ENCODE data around the gene RASGRF1. TPM values are rescaled to one million over a fixed set of nuclear protein-coding genes. Genes with fewer than 3 reads are reported as not detected.
A peak's percentile ranks its signal among the peaks of the same experiment; 100 is the strongest.

The RASGRF1 gene
- total and polyA plus RNA-seq, 9 of the 15 experiments (the other 6 are each of a cell fraction or from before 2014, with no cell fraction given): 0.03 to 0.58 (median 0.06) TPM; not detected in 1

- TF ChIP-seq MLLT1 (IDR thresholded peaks at IDR 0.05) (peak in 1 of 2 experiments; percentile 85; a peak in 2 of 4 replicates), ZBTB17 (CRISPR knock-in tag; IDR thresholded peaks at IDR 0.05) (peak; percentile 93), NFE2 (IDR thresholded peaks at IDR 0.05; ENCODE audit: low read depth) (no peak), HNRNPL (IDR thresholded peaks at IDR 0.05; ENCODE audit: low read depth, low read length) (no peak), NFIX (CRISPR knock-in tag; IDR thresholded peaks at IDR 0.05; ENCODE audit: low read depth) (no peak), POLR2A (conservative IDR thresholded peaks at IDR 0.05) (no peak), GABPB2 (CRISPR knock-in tag; conservative IDR thresholded peaks at IDR 0.05) (no peak), MEIS2 (IDR thresholded peaks at IDR 0.05; ENCODE audit: partially characterized antibody) (no peak)
These were observed 80.3 kb downstream of the RASGRF1 start (continued) for GRCh38 chr15:79010278-79010677.

GRCh38 chr15:79009379-79009778, 81.2 kb downstream of the RASGRF1 start:
- in situ Hi-C loops (cut with MboI) (no loop called here), intact Hi-C loops (cut with micrococcal nuclease) (loop anchor here (10.0 kb wide), 1 partner anchor 255 kb away; no protein-coding TSS in a partner anchor)
- POLR2A ChIA-PET: interaction anchor here (0.6 kb wide), 2 partner anchors 64 to 660 kb away, joined by 4 read pairs; no protein-coding TSS in a partner anchor

More at GRCh38 chr15:79009379-79009778, 81.2 kb downstream of the RASGRF1 start:
- peaks cover under 1% of the 10 kb centered on the region for H3K9me1 ChIP-seq (ENCODE audit: control insufficient read depth, insufficient read depth, low read length)
- no peak overlapping the region for H3K9ac ChIP-seq (ENCODE audit: insufficient read depth in 1 of 2, low read depth in 2 of 2, low read length in 2 of 2)
- H2AFZ ChIP-seq (ENCODE audit: low read depth, low read length): peak overlapping the region; percentile 19; the same call in 1 of the 2 replicates
- peaks cover 0 to 10% of the 10 kb centered on the region in 2 experiments; a peak in 3 of 5 replicates for H3K4me1 ChIP-seq (replicated peaks in 1 of 2; ENCODE audit: control insufficient read depth in 2 of 2, insufficient read depth in 2 of 2, low read length in 2 of 2)
- no peaks in the 10 kb centered on the region for H3K36me3 ChIP-seq (ENCODE audit: control insufficient read depth, insufficient read depth, low read length)
- CTCF ChIA-PET (ENCODE audit: low intra/inter-chr PET ratio): no interaction called here
- H3K9me3 ChIP-seq (replicated peaks; ENCODE audit: control insufficient read depth, insufficient read depth, low read depth, low read length): no peaks in the 10 kb centered on the region
- no peak overlapping the region for H3K27ac ChIP-seq (ENCODE audit: extremely low read depth, low read depth, low read length)
- H3K79me2 ChIP-seq (ENCODE audit: control insufficient read depth, insufficient read depth, low read length): no peaks in the 10 kb centered on the region
- ATAC-seq (no peak), DNase-seq (ENCODE audit: extremely low read depth in 1 of 4, low spot score in 3 of 4) (no peak), FAIRE-seq (no peak)
- no peak overlapping the region for H3K4me3 ChIP-seq
- BruUV-seq (replicated peaks): no TSS peak
- peaks cover 13 to 32% of the 10 kb centered on the region in 2 experiments; a peak in 3 of 5 replicates for H3K27me3 ChIP-seq (ENCODE audit: control insufficient read depth in 2 of 2, insufficient read depth in 2 of 2, low read length in 2 of 2)
- WGBS (ENCODE audit: insufficient coverage, low coverage, missing lambda C conversion rate): 36% methylated on average over 4 of the region's 4 CpGs
- no peaks in the 10 kb centered on the region for H4K20me1 ChIP-seq (replicated peaks; ENCODE audit: control insufficient read depth, insufficient read depth, low read length)
- no peak overlapping the region for H3K4me2 ChIP-seq (ENCODE audit: insufficient read depth, low read length)
- TF ChIP-seq BDP1 (IDR thresholded peaks at IDR 0.05; ENCODE audit: insufficient read depth, insufficient read length): no peak
- no peak for TF ChIP-seq NFE2L1 (tag; IDR thresholded peaks at IDR 0.05; ENCODE audit: borderline replicate concordance, low read depth)
- TF ChIP-seq KAT8 (IDR thresholded peaks at IDR 0.05; ENCODE audit: low read depth): no peak
- no peak for TF ChIP-seq TCF15 (CRISPR knock-in tag; IDR thresholded peaks at IDR 0.05)
- TF ChIP-seq ILK (tag; IDR thresholded peaks at IDR 0.05; ENCODE audit: borderline replicate concordance, low read depth): no peak
- TF ChIP-seq NR3C1 (CRISPR knock-in tag; IDR thresholded peaks at IDR 0.05): no peak
- no peak for TF ChIP-seq SFPQ (IDR thresholded peaks at IDR 0.05; ENCODE audit: low read depth, low read length)
- no peak for TF ChIP-seq SMC3 (conservative IDR thresholded peaks at IDR 0.05; ENCODE audit: insufficient read depth, low read depth, low read length)
- TF ChIP-seq HMBOX1 (IDR thresholded peaks at IDR 0.05): no peak
